ENCODE results near the gene CELSR1.

CELSR1 gene

DNA sequence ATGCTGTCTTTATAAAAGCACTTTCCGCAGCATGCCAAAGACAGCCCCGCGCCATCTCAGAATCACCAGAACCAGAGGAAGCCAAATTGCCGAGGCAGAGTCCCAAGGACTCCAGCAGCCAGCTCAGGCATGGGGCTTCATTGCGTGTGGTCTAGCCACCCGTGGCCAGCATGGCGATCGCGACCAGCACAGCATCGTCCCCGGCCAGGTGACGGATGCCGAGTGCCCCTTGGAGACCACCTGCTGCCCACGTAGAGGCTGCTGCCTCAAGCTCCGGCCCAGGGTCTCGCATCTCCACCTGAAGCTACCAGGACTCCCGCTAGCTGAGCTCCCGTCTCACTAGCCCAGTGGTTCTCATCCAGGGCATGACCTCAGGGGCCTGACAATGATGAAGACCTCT, 109.2 kb downstream of the CELSR1 start:
- in situ Hi-C loops (cut with MboI; ENCODE audit: low sequenced_read_pairs), result no loop called here

GRCh38 chr22:46425016-46425415, 112.4 kb downstream of the CELSR1 start:
- in situ Hi-C loops (cut with MboI; ENCODE audit: low sequenced_read_pairs), result no loop called here

GRCh38 chr22:46424496-46424895, 112.9 kb downstream of the CELSR1 start:
- in situ Hi-C loops (cut with MboI; ENCODE audit: low sequenced_read_pairs), result no loop called here

- in situ Hi-C loops (cut with MboI; ENCODE audit: low sequenced_read_pairs), result no loop called here
Observed at GRCh38 chr22:46422896-46423295, 114.5 kb downstream of the CELSR1 start.

GRCh38 chr22:46421267-46421666, 116.2 kb downstream of the CELSR1 start:
- in situ Hi-C loops (cut with MboI; ENCODE audit: low sequenced_read_pairs), result no loop called here

GRCh38 chr22:46419754-46420571, 117.5 kb downstream of the CELSR1 start:
- in situ Hi-C loops (cut with MboI; ENCODE audit: low sequenced_read_pairs), result no loop called here

DNA sequence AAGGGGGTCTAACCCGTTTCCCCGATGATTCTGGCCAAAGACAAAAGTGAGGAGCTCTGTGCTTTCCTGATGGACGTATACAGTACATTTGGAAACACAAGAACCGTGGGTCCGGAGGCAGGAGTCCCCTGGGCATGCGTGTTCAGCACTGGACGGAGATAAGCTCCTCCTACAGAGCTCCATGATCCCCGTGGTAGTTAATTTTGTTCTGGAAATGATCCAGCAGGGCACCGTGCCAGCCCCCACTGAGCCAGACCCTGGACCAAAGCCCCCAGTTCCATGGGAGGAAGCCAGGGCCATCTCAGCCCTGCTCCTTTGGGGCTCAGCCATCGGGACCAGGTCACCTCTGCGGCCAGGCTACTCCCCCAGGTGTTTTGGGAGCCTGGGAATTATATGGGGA, 118.6 kb downstream of the CELSR1 start:
- in situ Hi-C loops (cut with MboI; ENCODE audit: low sequenced_read_pairs), result no loop called here

- in situ Hi-C loops (cut with MboI; ENCODE audit: low sequenced_read_pairs), result no loop called here
Observed at GRCh38 chr22:46417769-46418168, 119.7 kb downstream of the CELSR1 start.

DNA sequence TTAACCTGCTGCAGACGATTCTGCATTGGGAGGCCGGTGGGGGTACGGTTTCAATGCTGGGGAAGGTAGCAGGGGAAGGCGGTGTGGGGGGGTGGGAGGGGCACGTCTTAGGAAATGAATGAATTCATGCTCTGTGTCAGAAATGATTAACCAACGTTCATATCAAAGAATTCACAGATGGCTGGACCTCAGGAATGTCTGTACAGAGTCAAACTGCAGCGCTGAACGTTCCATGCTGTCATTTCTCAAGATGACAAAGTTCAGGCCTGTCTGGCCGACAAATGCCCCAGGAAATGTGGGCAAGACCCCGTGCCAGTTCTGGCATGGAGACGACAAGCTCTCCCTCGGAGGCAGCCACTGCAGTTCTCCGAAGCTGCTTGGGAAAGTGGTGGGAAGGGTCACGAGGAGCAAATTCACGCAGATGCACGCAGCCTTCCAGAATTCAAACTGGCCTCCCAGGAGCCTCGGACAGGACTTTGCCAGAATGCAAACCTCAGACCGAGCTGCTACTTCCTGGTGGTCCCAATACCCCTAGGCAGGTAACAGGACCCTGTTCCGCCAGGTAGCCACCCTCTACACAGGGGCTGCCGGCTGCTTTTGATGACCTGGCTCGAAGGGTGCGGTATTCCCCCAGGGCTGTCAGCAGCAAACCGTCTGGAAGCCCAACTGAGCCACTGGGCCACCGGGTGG, 120.4 kb downstream of the CELSR1 start:
- in situ Hi-C loops (cut with MboI; ENCODE audit: low sequenced_read_pairs), result no loop called here

DNA sequence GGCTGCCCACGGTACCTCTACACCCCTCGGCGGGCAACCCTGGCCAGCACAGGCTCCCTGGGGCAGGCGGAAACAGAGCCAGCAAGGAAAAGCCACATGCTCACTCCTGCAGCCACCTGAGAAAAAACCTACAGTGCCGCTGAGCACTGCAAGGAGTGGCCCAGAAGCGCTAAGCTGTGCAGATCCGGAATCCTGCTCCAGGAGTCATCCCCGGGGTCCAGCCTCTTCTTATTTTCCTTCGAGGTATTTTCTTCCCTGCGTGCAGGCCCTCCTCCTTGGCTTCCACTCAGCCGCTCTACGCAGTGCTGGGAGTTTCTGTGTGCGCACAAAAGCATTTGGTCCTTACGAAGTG, 120.9 kb downstream of the CELSR1 start:
- in situ Hi-C loops (cut with MboI; ENCODE audit: low sequenced_read_pairs), result no loop called here

DNA sequence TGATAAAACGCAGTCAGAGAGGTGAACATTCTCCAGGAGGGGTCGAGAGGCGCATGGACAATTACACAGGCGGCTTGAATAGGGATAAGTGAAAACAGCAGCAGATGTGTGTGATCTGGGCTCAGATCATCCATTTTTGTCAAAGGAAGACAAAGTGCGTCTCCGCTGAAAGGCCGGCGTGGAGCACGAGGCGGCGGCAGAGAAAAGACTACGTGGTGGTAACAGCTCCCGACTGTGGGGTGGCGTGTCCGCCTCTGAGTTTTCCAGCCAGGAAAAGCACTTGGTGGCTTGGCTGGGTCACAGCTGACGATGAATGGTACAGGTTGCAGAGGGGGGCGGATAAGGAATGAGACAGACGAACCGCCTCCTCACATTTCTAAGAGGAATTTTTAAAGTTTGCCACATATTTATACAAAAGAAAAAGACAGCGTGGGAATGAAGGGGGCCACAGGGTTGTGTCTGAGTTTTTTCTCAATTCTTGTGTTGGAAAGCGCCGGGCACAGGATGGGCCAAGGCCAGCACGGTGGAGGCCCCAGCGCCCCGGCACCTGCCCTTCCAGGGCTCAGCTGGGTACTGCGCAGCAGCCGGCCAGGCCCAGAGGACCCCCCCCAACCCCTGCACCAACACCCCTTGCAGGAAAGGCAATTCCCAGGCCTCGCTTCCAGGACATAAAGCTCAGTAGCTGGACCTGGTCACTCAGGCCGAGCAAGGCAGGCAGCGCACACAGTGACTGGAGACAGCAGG, 121.5 kb downstream of the CELSR1 start:
- in situ Hi-C loops (cut with MboI; ENCODE audit: low sequenced_read_pairs), result no loop called here

- in situ Hi-C loops (cut with MboI; ENCODE audit: low sequenced_read_pairs), result no loop called here
Observed at GRCh38 chr22:46414704-46415103, 122.7 kb downstream of the CELSR1 start.

- in situ Hi-C loops (cut with MboI; ENCODE audit: low sequenced_read_pairs), result no loop called here
Observed at GRCh38 chr22:46413725-46414379, 123.6 kb downstream of the CELSR1 start.

GRCh38 chr22:46411347-46411746, 126.1 kb downstream of the CELSR1 start:
- in situ Hi-C loops (cut with MboI; ENCODE audit: low sequenced_read_pairs), result no loop called here

DNA sequence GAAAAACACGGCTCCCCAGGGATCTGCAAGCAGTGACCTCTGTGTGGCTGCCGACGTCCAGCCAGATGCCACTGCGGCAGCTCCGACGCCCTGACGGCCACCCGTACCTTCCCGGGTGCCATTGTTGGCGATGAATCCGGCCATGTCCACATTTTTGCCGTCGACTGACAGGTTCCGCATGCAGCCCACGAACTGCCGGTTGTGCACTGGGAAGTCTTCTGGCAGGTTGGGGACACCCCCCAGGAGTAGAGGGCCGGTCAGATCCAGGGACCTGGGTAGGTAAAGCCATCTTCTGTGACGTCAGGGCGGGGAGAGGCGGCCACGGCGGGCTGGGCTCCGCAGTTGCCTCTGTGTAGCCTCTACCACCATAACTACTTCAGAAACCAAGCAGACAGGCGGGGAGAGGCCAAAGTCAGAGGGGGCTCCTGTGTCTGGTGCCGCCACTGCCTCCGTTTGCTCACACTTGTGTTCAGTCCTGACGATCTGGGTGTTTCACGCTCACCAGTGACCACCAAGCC, 127.1 kb downstream of the CELSR1 start:
- in situ Hi-C loops (cut with MboI; ENCODE audit: low sequenced_read_pairs), result no loop called here

- in situ Hi-C loops (cut with MboI; ENCODE audit: low sequenced_read_pairs), result no loop called here
Observed at GRCh38 chr22:46409631-46410210, 127.7 kb downstream of the CELSR1 start.

- in situ Hi-C loops (cut with MboI; ENCODE audit: low sequenced_read_pairs), result no loop called here
Observed at GRCh38 chr22:46408568-46409506, 128.6 kb downstream of the CELSR1 start.

GRCh38 chr22:46407748-46408147, 129.7 kb downstream of the CELSR1 start:
- in situ Hi-C loops (cut with MboI; ENCODE audit: low sequenced_read_pairs), result no loop called here

- in situ Hi-C loops (cut with MboI; ENCODE audit: low sequenced_read_pairs), result no loop called here
Observed at GRCh38 chr22:46406791-46407190, 130.6 kb downstream of the CELSR1 start.

DNA sequence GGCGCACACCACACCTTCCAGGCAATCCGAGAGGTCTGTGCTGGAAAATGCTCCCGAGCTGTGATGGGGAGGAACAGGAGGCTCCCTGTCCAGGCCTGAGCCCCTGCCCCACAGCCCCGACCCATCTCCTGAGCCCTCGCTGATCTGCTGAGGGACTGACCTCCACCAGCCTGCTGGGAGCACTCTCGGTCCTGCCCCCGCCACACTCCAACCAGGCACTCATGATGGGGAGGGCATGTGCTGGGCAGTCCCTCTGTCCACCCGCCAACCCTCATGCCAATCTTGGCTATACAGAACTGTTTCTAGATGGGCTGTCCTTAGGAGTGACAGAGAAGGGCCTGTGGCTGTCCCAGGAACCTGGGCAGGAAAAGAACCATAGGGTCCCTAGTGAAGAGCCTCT, 131.1 kb downstream of the CELSR1 start:
- in situ Hi-C loops (cut with MboI; ENCODE audit: low sequenced_read_pairs), result no loop called here

Measured in HL-60/S4 treated with retinoic acid at 250 ng/mL for 4 days and 3 days (cell line).